Caco-2 (cell line): ENCODE data around the gene RUNX2. TPM values are rescaled to one million over a fixed set of nuclear protein-coding genes. Genes with fewer than 3 reads are reported as not detected.

ENCODE experiments used
- BruUV-seq: library from RNA; stranded (reverse); fragments of 400-500 nt; replicated peaks from 2 replicates; lab custom pipeline; 2021; lab: Mats Ljungman, UMichigan
- CTCF ChIA-PET: fragments of 300-600 bp; sonication (Branson Sonifier 250); formaldehyde crosslinking; loops from one replicate; lab custom pipeline; 2022; ENCODE audit warnings: antibody characterized with exemption; lab: Charles Lee
- POLR2A ChIA-PET: fragments of 300-600 bp; sonication (Branson Sonifier 250); formaldehyde crosslinking; loops from one replicate; lab custom pipeline; 2022; ENCODE audit warnings: antibody characterized with exemption; lab: Charles Lee
- DNase-seq, 2 experiments: peaks; one replicate each; pipeline versions ENCODE4 v3.0.0 to v3.0.0-alpha.2; 2020 to 2022
- H3K27me3 ChIP-seq: replicated peaks from 2 replicates; pipeline ENCODE4 v1.6.0; 2011; ENCODE audit warnings: low read length; ENCODE audit not compliant: control insufficient read depth, insufficient read depth
- H3K36me3 ChIP-seq: 2 replicates; pipeline ENCODE4 v1.5.1; 2011; ENCODE audit warnings: low read length; ENCODE audit not compliant: control insufficient read depth, insufficient read depth
- H3K4me1 ChIP-seq: fragments of 250-450 bp; sonication (Bioruptor Pico); 2 replicates; pipeline ENCODE4 v1.5.1; 2020; ENCODE audit warnings: mild to moderate bottlenecking
- H3K4me3 ChIP-seq: 2 replicates; pipeline ENCODE4 v1.5.1; 2011; ENCODE audit warnings: low read depth, mild to moderate bottlenecking, control low read depth, low read length
- H3K9me3 ChIP-seq: fragments of 250-450 bp; sonication (Bioruptor Pico); 2 replicates; pipeline ENCODE4 v1.5.1; 2020; ENCODE audit warnings: mild to moderate bottlenecking, moderate library complexity
- H3K27ac Mint-ChIP-seq: one replicate; pipeline ENCODE4 v1.8.0; 2022; ENCODE audit warnings: mixed read lengths; ENCODE audit not compliant: unreplicated experiment
- H3K27me3 Mint-ChIP-seq: one replicate; pipeline ENCODE4 v1.8.0; 2022; ENCODE audit warnings: mixed read lengths; ENCODE audit not compliant: insufficient read depth, unreplicated experiment
- H3K36me3 Mint-ChIP-seq: one replicate; pipeline ENCODE4 v1.8.0; 2022; ENCODE audit warnings: mild to moderate bottlenecking, mixed read lengths; ENCODE audit not compliant: insufficient read depth, unreplicated experiment
- H3K4me1 Mint-ChIP-seq: one replicate; pipeline ENCODE4 v1.8.0; 2022; ENCODE audit warnings: low read depth, mixed read lengths; ENCODE audit not compliant: unreplicated experiment
- H3K4me3 Mint-ChIP-seq: one replicate; pipeline ENCODE4 v1.8.0; 2022; ENCODE audit warnings: mild to moderate bottlenecking, moderate library complexity, mixed read lengths; ENCODE audit not compliant: unreplicated experiment
- H3K9me3 Mint-ChIP-seq: one replicate; pipeline ENCODE4 v1.8.0; 2022; ENCODE audit warnings: mixed read lengths; ENCODE audit not compliant: unreplicated experiment
- CTCF ChIP-seq, 2 experiments: fragments of 200-600 bp in 1 of 2; IDR thresholded peaks; 1 replicate in 1 of 2; 2 replicates in 1 of 2; pipeline versions ENCODE4 v1.5.1 to v1.8.0; 2011 to 2022; ENCODE audit warnings: antibody characterized with exemption in 1 of 2, control low read depth in 1 of 2, inconsistent platforms in 1 of 2, low read depth in 1 of 2, low read length in 1 of 2, mild to moderate bottlenecking in 1 of 2, moderate library complexity in 1 of 2; ENCODE audit not compliant: insufficient read depth in 1 of 2, severe bottlenecking in 1 of 2, unreplicated experiment in 1 of 2
- intact Hi-C: fragments of 100-400 bp; cut with micrococcal nuclease; formaldehyde crosslinking; loops from one replicate; pipeline ENCODE4 v1.10.0; 2022; ENCODE audit not compliant: unreplicated experiment
- total RNA-seq: library from RNA; stranded (reverse); gene quantifications from 2 replicates; pipeline ENCODE4 v1.2.3, GENCODE V29; 2022

Gene RUNX2
- total RNA-seq, 1 experiment from 2014 or later, result not detected

DNA sequence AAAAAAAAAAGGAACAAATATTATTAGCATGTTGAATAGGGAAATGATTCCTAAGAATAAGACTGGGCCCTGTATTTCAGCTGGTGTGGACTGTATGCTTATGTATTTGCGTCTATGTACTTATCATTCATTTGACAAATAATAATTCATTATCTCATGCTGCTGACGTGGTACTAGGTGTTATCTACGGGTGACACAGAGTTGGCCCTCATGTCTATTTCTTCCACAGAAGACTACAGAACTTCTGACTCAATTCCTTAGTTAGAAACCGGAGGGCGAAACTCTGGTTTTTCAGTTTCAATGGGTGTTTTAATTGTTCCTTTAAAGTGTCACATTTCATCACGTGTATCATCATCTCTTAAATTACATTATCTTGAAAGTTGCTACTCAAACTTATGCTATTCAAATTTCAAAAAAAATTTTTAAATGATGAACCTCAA, 381.7 kb downstream of the RUNX2 start:
- intact Hi-C loops, result loop anchor here (5.0 kb wide), 1 partner anchor 1232 kb away; no protein-coding TSS in a partner anchor
- no TSS peak for BruUV-seq

DNA sequence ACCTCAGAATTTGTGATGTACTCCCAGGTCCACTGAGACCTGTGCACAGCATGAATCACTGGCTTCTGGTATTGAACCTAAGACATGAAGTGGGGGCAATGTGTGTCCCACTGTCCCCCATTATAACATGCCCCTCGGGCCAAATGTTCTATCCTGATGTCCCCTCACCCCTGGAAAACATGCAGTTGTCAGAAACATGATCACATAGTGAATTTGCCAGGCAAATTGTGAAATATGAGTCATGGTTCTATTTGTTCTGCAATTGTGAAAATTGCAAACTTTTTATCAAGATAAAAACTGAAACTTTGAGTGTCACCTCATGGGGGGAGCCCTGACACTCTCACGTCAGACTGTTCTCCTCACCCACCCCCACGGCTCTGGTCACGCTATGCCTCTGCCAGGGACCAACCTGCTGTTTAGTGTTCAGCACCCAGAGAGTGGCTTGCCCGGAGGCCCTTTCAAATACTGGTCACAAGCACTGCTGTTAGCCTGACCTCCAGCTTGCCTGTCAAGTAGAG, 382.2 kb downstream of the RUNX2 start:
- no peak overlapping the region for H3K4me3 ChIP-seq
- no peak overlapping the region for H3K27ac Mint-ChIP-seq
- no TSS peak for BruUV-seq
- no peaks in the 10 kb centered on the region for H3K27me3 Mint-ChIP-seq
- H3K9me3 Mint-ChIP-seq, result no peaks in the 10 kb centered on the region
- no peaks in the 10 kb centered on the region for H3K36me3 Mint-ChIP-seq
- TF ChIP-seq CTCF (IDR thresholded peaks at IDR 0.05; ENCODE audit: insufficient read depth in 1 of 2, low read depth in 1 of 2, low read length in 1 of 2, severe bottlenecking in 1 of 2, unreplicated experiment in 1 of 2), result no peak
- no peak overlapping the region for H3K4me3 Mint-ChIP-seq
- H3K4me1 ChIP-seq, result no peaks in the 10 kb centered on the region
- H3K9me3 ChIP-seq, result no peaks in the 10 kb centered on the region
- ChIA-PET POLR2A (no interaction called here), CTCF (interaction anchor here (1.4 kb wide), 1 partner anchor 209 kb away, joined by 4 read pairs; no protein-coding TSS in a partner anchor)
- H3K36me3 ChIP-seq, result no peaks in the 10 kb centered on the region
- DNase-seq, result no peak
- H3K27me3 ChIP-seq, result no peaks in the 10 kb centered on the region
- no peaks in the 10 kb centered on the region for H3K4me1 Mint-ChIP-seq
- intact Hi-C loops, result loop anchor here (5.0 kb wide), 1 partner anchor 1233 kb away; no protein-coding TSS in a partner anchor

More for the DNA sequence above, 381.7 kb downstream of the RUNX2 start:
- Mint-ChIP-seq H3K9me3 (no peaks in the 10 kb centered on the region), H3K27ac (no peak overlapping the region), H3K4me1 (no peaks in the 10 kb centered on the region), H3K4me3 (no peak overlapping the region), H3K36me3 (no peaks in the 10 kb centered on the region), H3K27me3 (no peaks in the 10 kb centered on the region)
- no peak for TF ChIP-seq CTCF (IDR thresholded peaks at IDR 0.05; ENCODE audit: insufficient read depth in 1 of 2, low read depth in 1 of 2, low read length in 1 of 2, severe bottlenecking in 1 of 2, unreplicated experiment in 1 of 2)
- CTCF ChIA-PET, result no interaction called here
- DNase-seq, result no peak
- POLR2A ChIA-PET, result no interaction called here
- no peaks in the 10 kb centered on the region for H3K36me3 ChIP-seq
- no peaks in the 10 kb centered on the region for H3K27me3 ChIP-seq
- H3K4me1 ChIP-seq, result 0 out of 2 replicates have a peak, but pooled peaks cover 1% of the 10 kb centered on the region
- H3K4me3 ChIP-seq, result no peak overlapping the region
- no peaks in the 10 kb centered on the region for H3K9me3 ChIP-seq

GRCh38 chr6:45712076-45712475, 383.9 kb downstream of the RUNX2 start:
- ChIA-PET CTCF (interaction anchor here (0.7 to 1.4 kb wide), 2 partner anchors 98 to 211 kb away, joined by 3 to 4 read pairs; no protein-coding TSS in a partner anchor), POLR2A (no interaction called here)
- no peaks in the 10 kb centered on the region for H3K27me3 ChIP-seq
- intact Hi-C loops, result loop anchor here (5.0 kb wide), 1 partner anchor 1235 kb away; no protein-coding TSS in a partner anchor
- no peak overlapping the region for H3K4me3 Mint-ChIP-seq
- H3K4me1 Mint-ChIP-seq, result no peaks in the 10 kb centered on the region
- H3K4me1 ChIP-seq, result no peaks in the 10 kb centered on the region
- no peak for DNase-seq
- H3K27me3 Mint-ChIP-seq, result no peaks in the 10 kb centered on the region
- TF ChIP-seq CTCF (IDR thresholded peaks at IDR 0.05; ENCODE audit: insufficient read depth in 1 of 2, low read depth in 1 of 2, low read length in 1 of 2, severe bottlenecking in 1 of 2, unreplicated experiment in 1 of 2), result no peak
- no peaks in the 10 kb centered on the region for H3K36me3 ChIP-seq
- H3K27ac Mint-ChIP-seq, result no peak overlapping the region
- H3K9me3 Mint-ChIP-seq, result no peaks in the 10 kb centered on the region
- no peak overlapping the region for H3K4me3 ChIP-seq
- H3K9me3 ChIP-seq, result no peaks in the 10 kb centered on the region
- no peaks in the 10 kb centered on the region for H3K36me3 Mint-ChIP-seq
- BruUV-seq, result no TSS peak
